Activated CD4-positive, alpha-beta memory T cell treated with anti-CD3 and anti-CD28 coated beads, Interleukin-2, amount 10 ng/mL, durations not matched to agents 7 days and 5 days (primary cell): ENCODE measurements around the gene SPON1. TPM values are rescaled to one million over a fixed set of nuclear protein-coding genes. Genes with fewer than 3 reads are reported as not detected.

Experiments used
- CTCF ChIA-PET: fragments of 350-600 bp; sonication (Branson Sonifier 250); formaldehyde crosslinking; loops from one replicate; lab custom pipeline; 2021; ENCODE audit warnings: antibody characterized with exemption, inconsistent platforms; lab: Charles Lee
- POLR2A ChIA-PET: fragments of 350-600 bp; sonication (Branson Sonifier 250); formaldehyde crosslinking; loops from one replicate; lab custom pipeline; 2021; ENCODE audit warnings: antibody characterized with exemption; lab: Charles Lee
- DNase-seq: peaks from one replicate; pipeline ENCODE4 v3.0.0-alpha.2; 2020
- H3K27ac Mint-ChIP-seq: one replicate; pipeline ENCODE4 v1.8.0; 2021; ENCODE audit warnings: mild to moderate bottlenecking, mixed read lengths
- H3K27me3 Mint-ChIP-seq: one replicate; pipeline ENCODE4 v1.8.0; 2021; ENCODE audit warnings: mixed read lengths
- H3K36me3 Mint-ChIP-seq: one replicate; pipeline ENCODE4 v1.8.0; 2021; ENCODE audit warnings: low read depth, mixed read lengths
- H3K4me1 Mint-ChIP-seq: one replicate; pipeline ENCODE4 v1.8.0; 2021; ENCODE audit warnings: mixed read lengths
- H3K4me3 Mint-ChIP-seq: one replicate; pipeline ENCODE4 v1.8.0; 2021; ENCODE audit warnings: mild to moderate bottlenecking, mixed read lengths
- H3K9me3 Mint-ChIP-seq: one replicate; pipeline ENCODE4 v1.8.0; 2021; ENCODE audit warnings: mixed read lengths
- total RNA-seq, 2 experiments: library from RNA; stranded (reverse); gene quantifications; one replicate each; pipeline ENCODE4 v1.2.3, GENCODE V29; 2021

Gene SPON1
- total RNA-seq, 2 experiments from 2014 or later = 0.45 to 0.68 TPM

GRCh38 chr11:14259186-14259784 lies 296.8 kb downstream of the SPON1 start:
- Mint-ChIP-seq H3K27me3 (no peaks in the 10 kb centered on the region), H3K4me1 (no peaks in the 10 kb centered on the region), H3K9me3 (no peaks in the 10 kb centered on the region), H3K27ac (no peak overlapping the region), H3K36me3 (peaks cover 9% of the 10 kb centered on the region), H3K4me3 (no peak overlapping the region)
- POLR2A ChIA-PET = interaction anchor here (0.7 kb wide), 1 partner anchor 10 kb away, joined by 4 read pairs; no protein-coding TSS in a partner anchor
- CTCF ChIA-PET = no interaction called here
- DNase-seq = no peak

- no peaks in the 10 kb centered on the region for H3K4me1 Mint-ChIP-seq
- DNase-seq = no peak
- peaks cover 14% of the 10 kb centered on the region for H3K36me3 Mint-ChIP-seq
- no peaks in the 10 kb centered on the region for H3K9me3 Mint-ChIP-seq
- ChIA-PET POLR2A (no interaction called here), CTCF (no interaction called here)
- no peak overlapping the region for H3K27ac Mint-ChIP-seq
- no peak overlapping the region for H3K4me3 Mint-ChIP-seq
- no peaks in the 10 kb centered on the region for H3K27me3 Mint-ChIP-seq
Observed at GRCh38 chr11:14259878-14260277, 297.4 kb downstream of the SPON1 start.

GRCh38 chr11:14261066-14261465 lies 298.5 kb downstream of the SPON1 start:
- Mint-ChIP-seq H3K4me1 (no peaks in the 10 kb centered on the region), H3K27ac (no peak overlapping the region), H3K27me3 (no peaks in the 10 kb centered on the region), H3K4me3 (no peak overlapping the region), H3K36me3 (peaks cover 24% of the 10 kb centered on the region), H3K9me3 (no peaks in the 10 kb centered on the region)
- ChIA-PET POLR2A (interaction anchor here (1.1 to 2.5 kb wide), 3 partner anchors 8 to 194 kb away, joined by 4 to 5 read pairs (median 5); no protein-coding TSS in a partner anchor), CTCF (interaction anchor here (1.5 to 1.6 kb wide), 2 partner anchors 8 to 194 kb away, joined by 4 to 6 read pairs; no protein-coding TSS in a partner anchor)
- DNase-seq = no peak

- CTCF ChIA-PET = interaction anchor here (1.5 to 1.6 kb wide), 2 partner anchors 9 to 193 kb away, joined by 4 to 6 read pairs; no protein-coding TSS in a partner anchor
- Mint-ChIP-seq H3K9me3 (no peaks in the 10 kb centered on the region), H3K27ac (no peak overlapping the region), H3K27me3 (no peaks in the 10 kb centered on the region), H3K4me1 (no peaks in the 10 kb centered on the region), H3K4me3 (no peak overlapping the region), H3K36me3 (peaks cover 28% of the 10 kb centered on the region)
- POLR2A ChIA-PET = interaction anchor here (0.6 to 2.5 kb wide), 3 partner anchors 9 to 797 kb away, joined by 3 to 5 read pairs (median 5); no protein-coding TSS in a partner anchor
- DNase-seq = no peak
Observed at GRCh38 chr11:14262271-14262846, 299.8 kb downstream of the SPON1 start.

- H3K27ac Mint-ChIP-seq = no peak overlapping the region
- no peak overlapping the region for H3K4me3 Mint-ChIP-seq
- no peaks in the 10 kb centered on the region for H3K9me3 Mint-ChIP-seq
- CTCF ChIA-PET = no interaction called here
- no peak for DNase-seq
- H3K4me1 Mint-ChIP-seq = peaks cover 5% of the 10 kb centered on the region
- peaks cover 39% of the 10 kb centered on the region for H3K36me3 Mint-ChIP-seq
- H3K27me3 Mint-ChIP-seq = no peaks in the 10 kb centered on the region
- POLR2A ChIA-PET = no interaction called here
Observed at GRCh38 chr11:14264966-14265365, 302.4 kb downstream of the SPON1 start.

- Mint-ChIP-seq H3K9me3 (no peaks in the 10 kb centered on the region), H3K4me3 (no peak overlapping the region), H3K27ac (no peak overlapping the region), H3K36me3 (peaks cover 43% of the 10 kb centered on the region), H3K27me3 (no peaks in the 10 kb centered on the region), H3K4me1 (peaks cover 22% of the 10 kb centered on the region)
- no peak for DNase-seq
- POLR2A ChIA-PET = interaction anchor here (0.8 kb wide), 1 partner anchor 14 kb away, joined by 3 read pairs; no protein-coding TSS in a partner anchor
- CTCF ChIA-PET = interaction anchor here (1.0 kb wide), 1 partner anchor 189 kb away, joined by 5 read pairs; no protein-coding TSS in a partner anchor
Observed at GRCh38 chr11:14266622-14267021, 304.1 kb downstream of the SPON1 start.

- Mint-ChIP-seq H3K4me3 (no peak overlapping the region), H3K27me3 (no peaks in the 10 kb centered on the region), H3K36me3 (peaks cover 48% of the 10 kb centered on the region), H3K4me1 (peaks cover 31% of the 10 kb centered on the region), H3K27ac (no peak overlapping the region), H3K9me3 (no peaks in the 10 kb centered on the region)
- no peak for DNase-seq
- ChIA-PET CTCF (interaction anchor here (1.0 kb wide), 2 partner anchors 40 to 187 kb away, joined by 3 to 5 read pairs; no protein-coding TSS in a partner anchor), POLR2A (no interaction called here)
Observed at GRCh38 chr11:14267861-14268635, 305.5 kb downstream of the SPON1 start.

GRCh38 chr11:14269692-14270573 lies 307.4 kb downstream of the SPON1 start:
- DNase-seq = no peak
- no peaks in the 10 kb centered on the region for H3K9me3 Mint-ChIP-seq
- CTCF ChIA-PET = no interaction called here
- H3K36me3 Mint-ChIP-seq = peaks cover 51% of the 10 kb centered on the region
- POLR2A ChIA-PET = interaction anchor here (1.1 kb wide), 1 partner anchor 11 kb away, joined by 4 read pairs; no protein-coding TSS in a partner anchor
- peaks cover 34% of the 10 kb centered on the region for H3K4me1 Mint-ChIP-seq
- no peaks in the 10 kb centered on the region for H3K27me3 Mint-ChIP-seq
- H3K4me3 Mint-ChIP-seq = no peak overlapping the region
- H3K27ac Mint-ChIP-seq = peak overlapping the region; percentile 85

- no peaks in the 10 kb centered on the region for H3K27me3 Mint-ChIP-seq
- H3K27ac Mint-ChIP-seq = peak overlapping the region; percentile 85
- peaks cover 36% of the 10 kb centered on the region for H3K4me1 Mint-ChIP-seq
- DNase-seq = peak; percentile 65
- CTCF ChIA-PET = interaction anchor here (1.6 kb wide), 1 partner anchor 148 kb away, joined by 4 read pairs; no protein-coding TSS in a partner anchor
- no peaks in the 10 kb centered on the region for H3K9me3 Mint-ChIP-seq
- peaks cover 51% of the 10 kb centered on the region for H3K36me3 Mint-ChIP-seq
- POLR2A ChIA-PET = no interaction called here
- peak overlapping the region; percentile 61 for H3K4me3 Mint-ChIP-seq
Observed at GRCh38 chr11:14270690-14271542, 308.4 kb downstream of the SPON1 start.

GRCh38 chr11:14273895-14274294 lies 311.4 kb downstream of the SPON1 start:
- H3K27ac Mint-ChIP-seq = no peak overlapping the region
- peaks cover 3% of the 10 kb centered on the region for H3K9me3 Mint-ChIP-seq
- H3K4me3 Mint-ChIP-seq = no peak overlapping the region
- peaks cover 49% of the 10 kb centered on the region for H3K4me1 Mint-ChIP-seq
- POLR2A ChIA-PET = interaction anchor here (1.5 kb wide), 1 partner anchor 226 kb away, joined by 3 read pairs; the partner anchor contains the start of gene COPB1
- H3K27me3 Mint-ChIP-seq = no peaks in the 10 kb centered on the region
- H3K36me3 Mint-ChIP-seq = peaks cover 54% of the 10 kb centered on the region
- CTCF ChIA-PET = interaction anchor here (0.8 to 1.6 kb wide), 3 partner anchors 11 to 181 kb away, joined by 3 to 8 read pairs (median 3); no protein-coding TSS in a partner anchor
- DNase-seq = no peak

GRCh38 chr11:14275076-14275475 lies 312.6 kb downstream of the SPON1 start:
- Mint-ChIP-seq H3K9me3 (peaks cover 3% of the 10 kb centered on the region), H3K4me1 (peaks cover 43% of the 10 kb centered on the region), H3K27ac (no peak overlapping the region), H3K4me3 (no peak overlapping the region), H3K27me3 (no peaks in the 10 kb centered on the region), H3K36me3 (peaks cover 61% of the 10 kb centered on the region)
- POLR2A ChIA-PET = interaction anchor here (1.5 kb wide), 1 partner anchor 225 kb away, joined by 3 read pairs; the partner anchor contains the start of gene COPB1
- no peak for DNase-seq
- CTCF ChIA-PET = no interaction called here
